SK-N-SH (cell line): Measurements from ENCODE around the gene ZNF334. TPM values are rescaled to one million over a fixed set of nuclear protein-coding genes. Genes with fewer than 3 reads are reported as not detected.

ENCODE experiments used
- CTCF ChIA-PET: fragments of 300-600, 350-600 bp; formaldehyde crosslinking; extraction: SDS; loops from one replicate; lab custom pipeline; 2021; lab: Yijun Ruan, JAX
- POLR2A ChIA-PET: fragments of 350-600 bp; sonication (Branson Sonifier 250); formaldehyde crosslinking; extraction: SDS; loops from one replicate; lab custom pipeline; 2020; ENCODE audit warnings: antibody characterized with exemption, inconsistent platforms; lab: Yijun Ruan, JAX
- DNase-seq: peaks from one replicate; pipeline ENCODE4 v3.0.0; 2012
- H2AFZ ChIP-seq: fragments of 200-600 bp; sonication (generic); 2 replicates; pipeline ENCODE4 v1.8.1; 2016; ENCODE audit warnings: antibody characterized with exemption, mild to moderate bottlenecking, low read depth
- H3F3A ChIP-seq: fragments of 200-600 bp; sonication (generic); replicated peaks from 2 replicates; pipeline ENCODE3; 2016; ENCODE audit warnings: antibody characterized with exemption, mild to moderate bottlenecking; ENCODE audit not compliant: insufficient read depth
- H3K27ac ChIP-seq, 2 experiments: fragments of 200-500 bp in 1 of 2; fragments of 200-600 bp in 1 of 2; sonication (Bioruptor generic) in 1 of 2; sonication (generic), shearing (Covaris generic) in 1 of 2; 2 replicates each; pipeline versions ENCODE4 v1.5.1 to v1.6.1; 2014 to 2016; ENCODE audit warnings: low read depth in 2 of 2, inconsistent platforms in 1 of 2, low read length in 1 of 2, mild to moderate bottlenecking in 1 of 2, mixed read lengths in 1 of 2
- H3K27me3 ChIP-seq: fragments of 200-600 bp; sonication (generic), shearing (Covaris generic); 2 replicates; pipeline ENCODE4 v1.6.1; 2016; ENCODE audit warnings: mixed run types; ENCODE audit not compliant: insufficient read depth
- H3K36me3 ChIP-seq, 2 experiments: fragments of 200-500 bp in 1 of 2; fragments of 200-600 bp in 1 of 2; sonication (Bioruptor generic) in 1 of 2; sonication (generic) in 1 of 2; replicated peaks in 1 of 2; 2 replicates each; pipeline versions ENCODE3 to v1.5.1; 2014 to 2016; ENCODE audit warnings: low read length in 1 of 2, mild to moderate bottlenecking in 1 of 2; ENCODE audit not compliant: insufficient read depth in 2 of 2, control insufficient read depth in 1 of 2
- H3K4me1 ChIP-seq, 2 experiments: fragments of 200-500 bp in 1 of 2; fragments of 200-600 bp in 1 of 2; sonication (Bioruptor generic) in 1 of 2; sonication (generic), shearing (Covaris generic) in 1 of 2; 2 replicates each; pipeline versions ENCODE4 v1.5.1 to v1.6.1; 2014 to 2016; ENCODE audit warnings: low read depth in 1 of 2, low read length in 1 of 2, mixed run types in 1 of 2; ENCODE audit not compliant: insufficient read depth in 2 of 2, control insufficient read depth in 1 of 2
- H3K4me2 ChIP-seq: fragments of 200-600 bp; sonication (generic), shearing (Covaris generic); 2 replicates; pipeline ENCODE4 v1.6.1; 2017; ENCODE audit warnings: mixed run types
- H3K4me3 ChIP-seq, 2 experiments: fragments of 200-500 bp in 1 of 2; fragments of 200-600 bp in 1 of 2; sonication (Bioruptor generic) in 1 of 2; sonication (generic), shearing (Covaris generic) in 1 of 2; 2 replicates each; pipeline versions ENCODE4 v1.5.1 to v1.8.1; 2014 to 2016; ENCODE audit warnings: low read depth in 2 of 2, inconsistent platforms in 1 of 2, low read length in 1 of 2, mild to moderate bottlenecking in 1 of 2, mixed read lengths in 1 of 2, moderate library complexity in 1 of 2
- H3K79me2 ChIP-seq: fragments of 200-600 bp; sonication (generic); 2 replicates; pipeline ENCODE4 v1.8.1; 2017; ENCODE audit warnings: mild to moderate bottlenecking; ENCODE audit not compliant: insufficient read depth
- H3K9ac ChIP-seq: fragments of 200-600 bp; sonication (generic); 2 replicates; pipeline ENCODE4 v1.6.1; 2017; ENCODE audit warnings: mixed run types
- H3K9me2 ChIP-seq: fragments of 200-600 bp; sonication (generic); 2 replicates; pipeline ENCODE4 v1.6.1; 2017; ENCODE audit warnings: mixed run types
- H3K9me3 ChIP-seq: fragments of 200-600 bp; sonication (generic); 2 replicates; pipeline ENCODE4 v1.6.1; 2017; ENCODE audit warnings: mixed run types, mild to moderate bottlenecking, moderate library complexity
- H4K20me1 ChIP-seq: fragments of 200-600 bp; sonication (generic); 2 replicates; pipeline ENCODE4 v1.6.1; 2017; ENCODE audit warnings: mild to moderate bottlenecking, mixed run types; ENCODE audit not compliant: insufficient read depth
- CHD2 ChIP-seq: fragments of 150-350 bp; IDR thresholded peaks from 2 replicates; pipeline ENCODE4 v1.6.1; 2018; ENCODE audit warnings: low read length; ENCODE audit not compliant: partially characterized antibody
- CTCF ChIP-seq: fragments of 200-600 bp; sonication (generic); IDR thresholded peaks from 2 replicates; pipeline ENCODE4 v1.6.1; 2017; ENCODE audit warnings: antibody characterized with exemption, mild to moderate bottlenecking, moderate library complexity
- ELF1 ChIP-seq: IDR thresholded peaks from 2 replicates; pipeline ENCODE4 v1.4.0; 2012
- EP300 ChIP-seq, 2 experiments: IDR thresholded peaks; 2 replicates each; pipeline versions ENCODE4 v1.4.0 to v1.6.1; 2012; ENCODE audit warnings: borderline replicate concordance in 1 of 2, low read depth in 1 of 2, low read length in 1 of 2
- EZH2phosphoT487 ChIP-seq: fragments of 200-600 bp; sonication (generic); IDR thresholded peaks from 2 replicates; pipeline ENCODE4 v1.6.1; 2017; ENCODE audit warnings: low read depth, mixed run types, mild to moderate bottlenecking, antibody characterized with exemption, moderate library complexity, borderline replicate concordance
- FOXJ3 ChIP-seq: sonication (generic); formaldehyde crosslinking; IDR thresholded peaks from 2 replicates; pipeline ENCODE4 v1.5.1; 2020; ENCODE audit warnings: mild to moderate bottlenecking, missing genetic modification reagents
- FOXM1 ChIP-seq: IDR thresholded peaks from 2 replicates; pipeline ENCODE4 v1.4.0; 2012; ENCODE audit warnings: low read depth, mild to moderate bottlenecking
- GABPA ChIP-seq: IDR thresholded peaks from 2 replicates; pipeline ENCODE4 v1.4.0; 2012; ENCODE audit warnings: low read depth, mild to moderate bottlenecking
- GATA2 ChIP-seq: sonication (generic); formaldehyde crosslinking; IDR thresholded peaks from 2 replicates; pipeline ENCODE4 v1.5.0; 2020; ENCODE audit warnings: mild to moderate bottlenecking, missing genetic modification reagents
- JUND ChIP-seq: IDR thresholded peaks from 2 replicates; pipeline ENCODE4 v1.4.0; 2012
- MAX ChIP-seq: IDR thresholded peaks from 2 replicates; pipeline ENCODE4 v1.4.0; 2012; ENCODE audit warnings: low read depth
- MEF2A ChIP-seq: IDR thresholded peaks from 2 replicates; pipeline ENCODE4 v1.4.0; 2012; ENCODE audit warnings: low read depth, borderline replicate concordance
- MXI1 ChIP-seq: IDR thresholded peaks from 2 replicates; pipeline ENCODE4 v1.6.1; 2012; ENCODE audit warnings: mild to moderate bottlenecking, low read depth, low read length, improper control_type of control experiment
- RAD21 ChIP-seq: IDR thresholded peaks from 2 replicates; pipeline ENCODE4 v1.6.1; 2012; ENCODE audit warnings: mild to moderate bottlenecking, low read length
- RCOR1 ChIP-seq: fragments of 150-350 bp; IDR thresholded peaks from 2 replicates; pipeline ENCODE4 v1.6.1; 2017; ENCODE audit warnings: antibody characterized with exemption, low read length
- RFX5 ChIP-seq: IDR thresholded peaks from 2 replicates; pipeline ENCODE4 v1.6.1; 2012; ENCODE audit warnings: mild to moderate bottlenecking, improper control_type of control experiment, low read length
- SMC3 ChIP-seq: IDR thresholded peaks from 2 replicates; pipeline ENCODE4 v1.6.1; 2012; ENCODE audit warnings: low read depth, low read length, improper control_type of control experiment
- TCF12 ChIP-seq: IDR thresholded peaks from 2 replicates; pipeline ENCODE4 v1.4.0; 2012
- USF1 ChIP-seq: IDR thresholded peaks from 2 replicates; pipeline ENCODE4 v1.4.0; 2012; ENCODE audit warnings: low read depth, borderline replicate concordance
- ZBTB33 ChIP-seq: IDR thresholded peaks from 2 replicates; pipeline ENCODE4 v1.4.0; 2012; ENCODE audit warnings: low read depth, borderline replicate concordance
- WGBS: methylation state at CpG from one replicate; pipeline ENCODE4 v1.1.6; 2017; ENCODE audit warnings: low lambda C conversion rate; 5-methylcytosine and 5-hydroxymethylcytosine counted together
- polyA plus RNA-seq, 3 experiments: library from polyadenylated mRNA; depleted of rRNA; stranded (reverse); fragments of >200 nt; gene quantifications; 2 replicates each; pipeline ENCODE4 v1.2.3, GENCODE V29; 2012

ZNF334 gene
- polyA plus RNA-seq, 1 of the 3 experiments (the other 2 are of a cell fraction), result 4.5 TPM

- Histone ChIP-seq H3K9me2 (no peaks in the 10 kb centered on the region), H3K4me3 (no peak overlapping the region), H3K27ac (no peak overlapping the region), H3K4me1 (no peaks in the 10 kb centered on the region), H2AFZ (no peak overlapping the region), H4K20me1 (no peaks in the 10 kb centered on the region), H3K27me3 (no peaks in the 10 kb centered on the region), H3K9ac (no peak overlapping the region), H3K36me3 (no peaks in the 10 kb centered on the region), H3F3A (no peaks in the 10 kb centered on the region), H3K4me2 (no peak overlapping the region), H3K9me3 (no peaks in the 10 kb centered on the region), H3K79me2 (no peaks in the 10 kb centered on the region)
- DNase-seq, result peak; percentile 68
- ChIA-PET POLR2A (no interaction called here), CTCF (interaction anchor here (1.0 to 10.0 kb wide), 14 partner anchors 8 to 622 kb away, joined by 3 to 116 read pairs (median 4); partner anchors contain the start of gene TP53RK)
- 22% methylated on average over 4 of the region's 4 CpGs for WGBS
- TF ChIP-seq JUND (no peak), ELF1 (no peak), USF1 (no peak), CHD2 (no peak), MEF2A (no peak), ZBTB33 (no peak), GATA2 (no peak), EZH2phosphoT487 (no peak), EP300 (IDR thresholded peaks at IDR 0.05; ENCODE audit: borderline replicate concordance in 1 of 2, low read depth in 1 of 2, low read length in 1 of 2) (no peak), MXI1 (no peak), MAX (no peak), FOXM1 (no peak), GABPA (no peak), SMC3 (peak; percentile 75), CTCF (peak; percentile 60), RCOR1 (no peak), FOXJ3 (CRISPR knock-in tag) (no peak), RFX5 (no peak), RAD21 (peak; percentile 94), TCF12 (no peak)
Measured at GRCh38 chr20:46520976-46521579, 7.7 kb upstream of the ZNF334 start.
